Loucy (cell line): ENCODE measurements around the gene IFT88.
"Not testable (repeated sequence)": the region's sequence is repeated elsewhere in the genome, so short reads cannot be mapped to it uniquely, and the experiment has no call there.

Experiments used
- H2AFZ ChIP-seq: fragments of 200-600 bp; sonication (generic); 2 replicates; pipeline ENCODE4 v1.6.0; 2016; ENCODE audit warnings: antibody characterized with exemption, mild to moderate bottlenecking, low read length, moderate library complexity
- H3F3A ChIP-seq: fragments of 200-600 bp; 2 replicates; pipeline ENCODE4 v1.6.0; 2016; ENCODE audit warnings: antibody characterized with exemption, low read depth, mild to moderate bottlenecking
- H3K27me3 ChIP-seq: fragments of 200-600 bp; sonication (generic); 2 replicates; pipeline ENCODE4 v1.6.1; 2014; ENCODE audit warnings: low read length, mild to moderate bottlenecking; ENCODE audit not compliant: insufficient read depth, poor library complexity, severe bottlenecking
- H3K36me3 ChIP-seq: fragments of 200-600 bp; sonication (generic); 2 replicates; pipeline ENCODE4 v1.6.1; 2016; ENCODE audit warnings: low read length; ENCODE audit not compliant: insufficient read depth
- H3K4me1 ChIP-seq: fragments of 200-600 bp; sonication (generic); 2 replicates; pipeline ENCODE4 v1.5.1; 2014; ENCODE audit warnings: low read length, mild to moderate bottlenecking; ENCODE audit not compliant: insufficient read depth, poor library complexity, severe bottlenecking
- H3K4me2 ChIP-seq: fragments of 200-600 bp; sonication (generic); 2 replicates; pipeline ENCODE4 v1.6.0; 2014; ENCODE audit warnings: antibody characterized with exemption, low read length, low read depth, mild to moderate bottlenecking; ENCODE audit not compliant: poor library complexity, severe bottlenecking
- H3K4me3 ChIP-seq: fragments of 200-600 bp; sonication (generic); 2 replicates; pipeline ENCODE4 v1.5.1; 2014; ENCODE audit warnings: low read length, mild to moderate bottlenecking, mixed read lengths; ENCODE audit not compliant: poor library complexity, severe bottlenecking
- H3K79me2 ChIP-seq: fragments of 200-600 bp; sonication (generic); 2 replicates; pipeline ENCODE4 v1.6.1; 2014; ENCODE audit warnings: low read length; ENCODE audit not compliant: insufficient read depth
- H3K9ac ChIP-seq: fragments of 200-600 bp; sonication (generic); 2 replicates; pipeline ENCODE4 v1.6.0; 2014; ENCODE audit warnings: mild to moderate bottlenecking, low read depth, low read length, moderate library complexity; ENCODE audit not compliant: poor library complexity, severe bottlenecking
- H3K9me2 ChIP-seq: fragments of 200-600 bp; sonication (generic); replicated peaks from 2 replicates; pipeline ENCODE4 v1.6.1; 2016; ENCODE audit warnings: low read depth, low read length, mixed read lengths
- H3K9me3 ChIP-seq: fragments of 200-600 bp; sonication (generic); 2 replicates; pipeline ENCODE4 v1.6.1; 2014; ENCODE audit warnings: mild to moderate bottlenecking, antibody characterized with exemption, low read length, low read depth; ENCODE audit not compliant: insufficient read depth
- H4K20me1 ChIP-seq: fragments of 200-600 bp; sonication (generic); 2 replicates; pipeline ENCODE4 v1.6.0; 2014; ENCODE audit warnings: antibody characterized with exemption, low read length, mild to moderate bottlenecking; ENCODE audit not compliant: insufficient read depth, poor library complexity, severe bottlenecking
- EZH2phosphoT487 ChIP-seq: fragments of 200-600 bp; IDR thresholded peaks from 2 replicates; pipeline ENCODE4 v1.6.1; 2018; ENCODE audit warnings: antibody characterized with exemption, mild to moderate bottlenecking, moderate library complexity, borderline replicate concordance
- TF ChIP-seq, protein P1 (sequence below): fragments of 200-600 bp; sonication (generic); conservative IDR thresholded peaks from 2 replicates; pipeline ENCODE4 v1.5.1; 2014; ENCODE audit warnings: mild to moderate bottlenecking, antibody characterized with exemption, low read length

The IFT88 gene

DNA sequence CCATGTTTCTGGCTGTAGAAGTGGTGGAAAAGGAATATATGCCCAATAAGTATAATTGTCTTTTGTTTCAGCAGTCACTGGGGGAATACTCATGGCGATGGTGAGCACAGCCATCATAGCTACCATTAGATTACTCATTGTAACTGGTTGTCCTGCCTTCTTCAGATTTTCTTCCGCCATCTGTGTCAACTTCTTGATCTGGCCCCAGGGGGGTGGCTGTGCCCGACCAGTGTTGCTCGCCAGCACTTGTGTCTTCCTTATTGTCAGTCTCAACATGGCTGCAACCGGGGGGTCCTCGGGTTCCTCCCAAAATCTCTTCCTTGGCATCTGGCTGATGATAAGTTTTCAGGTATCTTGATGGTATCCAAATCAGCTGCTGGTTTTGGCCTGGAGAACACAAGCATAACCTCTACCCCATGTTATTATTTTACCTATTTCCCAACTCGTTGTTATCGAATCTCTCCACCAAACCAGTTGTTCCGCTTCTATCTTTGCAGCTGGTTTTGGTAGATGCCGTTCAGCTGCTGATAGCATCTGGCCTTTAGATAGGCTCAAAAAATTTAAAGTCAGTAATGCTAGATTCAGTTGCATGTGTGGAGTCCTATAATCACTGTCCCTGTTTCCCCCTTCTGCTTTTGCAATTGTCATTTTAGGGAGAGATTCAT lies 113.6 kb downstream of the IFT88 start:
- TF ChIP-seq, protein P1, sequence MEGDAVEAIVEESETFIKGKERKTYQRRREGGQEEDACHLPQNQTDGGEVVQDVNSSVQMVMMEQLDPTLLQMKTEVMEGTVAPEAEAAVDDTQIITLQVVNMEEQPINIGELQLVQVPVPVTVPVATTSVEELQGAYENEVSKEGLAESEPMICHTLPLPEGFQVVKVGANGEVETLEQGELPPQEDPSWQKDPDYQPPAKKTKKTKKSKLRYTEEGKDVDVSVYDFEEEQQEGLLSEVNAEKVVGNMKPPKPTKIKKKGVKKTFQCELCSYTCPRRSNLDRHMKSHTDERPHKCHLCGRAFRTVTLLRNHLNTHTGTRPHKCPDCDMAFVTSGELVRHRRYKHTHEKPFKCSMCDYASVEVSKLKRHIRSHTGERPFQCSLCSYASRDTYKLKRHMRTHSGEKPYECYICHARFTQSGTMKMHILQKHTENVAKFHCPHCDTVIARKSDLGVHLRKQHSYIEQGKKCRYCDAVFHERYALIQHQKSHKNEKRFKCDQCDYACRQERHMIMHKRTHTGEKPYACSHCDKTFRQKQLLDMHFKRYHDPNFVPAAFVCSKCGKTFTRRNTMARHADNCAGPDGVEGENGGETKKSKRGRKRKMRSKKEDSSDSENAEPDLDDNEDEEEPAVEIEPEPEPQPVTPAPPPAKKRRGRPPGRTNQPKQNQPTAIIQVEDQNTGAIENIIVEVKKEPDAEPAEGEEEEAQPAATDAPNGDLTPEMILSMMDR, result no peak
- TF ChIP-seq EZH2phosphoT487, result no peak
- Histone ChIP-seq H2AFZ (no peak overlapping the region), H3K79me2 (no peaks in the 10 kb centered on the region), H3K36me3 (no peaks in the 10 kb centered on the region), H3K27me3 (no peaks in the 10 kb centered on the region), H3K4me2 (no peak overlapping the region), H4K20me1 (no peaks in the 10 kb centered on the region), H3F3A (no peaks in the 10 kb centered on the region), H3K9me2 (no peaks in the 10 kb centered on the region), H3K4me3 (no peak overlapping the region), H3K9ac (no peak overlapping the region), H3K9me3 (no peaks in the 10 kb centered on the region), H3K4me1 (no peaks in the 10 kb centered on the region)

DNA sequence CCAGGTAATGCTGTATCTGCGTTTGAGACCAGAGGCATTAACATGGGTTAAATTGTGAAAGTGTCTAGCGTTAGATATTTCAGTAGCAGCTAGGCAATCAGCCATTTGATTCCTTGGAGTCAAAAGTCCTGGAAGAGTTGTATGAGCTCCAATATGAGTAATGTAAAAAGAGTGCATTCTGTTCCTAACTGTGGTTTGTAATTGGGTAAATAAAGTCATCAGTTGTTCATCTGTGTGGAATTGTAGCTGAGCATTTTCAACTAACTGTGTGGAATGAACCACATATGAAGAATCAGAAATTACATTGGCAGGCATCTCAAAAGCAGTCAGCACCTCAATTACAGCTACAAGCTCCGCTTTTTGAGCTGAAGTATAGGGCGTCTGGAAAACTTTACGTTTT lies 114.5 kb downstream of the IFT88 start:
- not testable (repeated sequence) for H3K9ac ChIP-seq

GRCh38 chr13:20682061-20682460 lies 115.1 kb downstream of the IFT88 start:
- Histone ChIP-seq H3K4me3 (no peak overlapping the region), H3K36me3 (no peaks in the 10 kb centered on the region), H3K4me1 (no peaks in the 10 kb centered on the region), H4K20me1 (no peaks in the 10 kb centered on the region), H3K27me3 (no peaks in the 10 kb centered on the region), H3K9me3 (no peaks in the 10 kb centered on the region), H3K9ac (no peak overlapping the region), H3K9me2 (no peaks in the 10 kb centered on the region), H3F3A (no peaks in the 10 kb centered on the region), H2AFZ (no peak overlapping the region), H3K79me2 (no peaks in the 10 kb centered on the region), H3K4me2 (no peak overlapping the region)
- TF ChIP-seq EZH2phosphoT487, result no peak
- TF ChIP-seq, protein P1, result no peak

More for the DNA sequence above, 114.5 kb downstream of the IFT88 start:
- not testable (repeated sequence) for H2AFZ ChIP-seq, H3K4me1 ChIP-seq, H3K4me2 ChIP-seq, H3K79me2 ChIP-seq, H3K4me3 ChIP-seq, H3K9me3 ChIP-seq, H3K9me2 ChIP-seq, H4K20me1 ChIP-seq, H3K36me3 ChIP-seq, H3F3A ChIP-seq, H3K27me3 ChIP-seq

DNA sequence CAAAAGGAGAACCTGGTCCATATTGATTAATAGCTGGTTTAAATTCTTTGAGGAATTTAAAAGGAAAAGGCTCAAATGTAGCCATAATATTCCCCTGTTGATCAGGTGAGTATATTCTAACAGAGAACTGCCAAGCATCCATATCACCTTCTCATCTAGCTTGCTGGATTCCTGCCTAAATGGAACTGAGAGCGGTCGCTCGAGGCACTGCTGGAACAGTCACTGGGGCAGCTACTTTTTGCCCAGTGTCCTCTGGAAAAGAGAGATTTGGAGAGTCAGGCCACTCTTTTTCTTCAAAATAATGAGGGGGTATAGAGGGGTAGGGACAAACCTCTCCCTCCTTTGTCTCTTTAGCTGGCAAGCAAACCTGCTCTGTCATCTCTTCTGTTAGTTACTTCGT lies 117.1 kb downstream of the IFT88 start:
- Histone ChIP-seq H3K9ac (no peak overlapping the region), H3K9me2 (no peaks in the 10 kb centered on the region), H3K79me2 (no peaks in the 10 kb centered on the region), H3K4me1 (no peaks in the 10 kb centered on the region), H3K4me3 (no peak overlapping the region), H3K9me3 (no peaks in the 10 kb centered on the region), H3K4me2 (no peak overlapping the region), H2AFZ (no peak overlapping the region), H4K20me1 (no peaks in the 10 kb centered on the region), H3K36me3 (no peaks in the 10 kb centered on the region), H3K27me3 (no peaks in the 10 kb centered on the region), H3F3A (no peaks in the 10 kb centered on the region)
- TF ChIP-seq, protein P1, result no peak
- no peak for TF ChIP-seq EZH2phosphoT487
